LNCAP (cell line): ENCODE measurements around the gene RASA3.

Experiments
- CTCF ChIP-seq: fragments of 450-650 bp; IDR thresholded peaks from 2 replicates; pipeline ENCODE4 v1.5.1; 2017; ENCODE audit warnings: mild to moderate bottlenecking

RASA3 gene

GRCh38 chr13:114055766-114056165, 76.7 kb downstream of the RASA3 start:
- no peak for TF ChIP-seq CTCF

GRCh38 chr13:114054830-114055439, 77.5 kb downstream of the RASA3 start:
- no peak for TF ChIP-seq CTCF

GRCh38 chr13:114054264-114054663, 78.2 kb downstream of the RASA3 start:
- no peak for TF ChIP-seq CTCF

- no peak for TF ChIP-seq CTCF
Measured at GRCh38 chr13:114053026-114053425, 79.4 kb downstream of the RASA3 start.

GRCh38 chr13:114050536-114051450, 81.6 kb downstream of the RASA3 start:
- TF ChIP-seq CTCF: no peak

- TF ChIP-seq CTCF: no peak
Measured at GRCh38 chr13:114049626-114050101, 82.8 kb downstream of the RASA3 start.

GRCh38 chr13:114049026-114049425, 83.4 kb downstream of the RASA3 start:
- no peak for TF ChIP-seq CTCF
